Measurements from ENCODE around the gene RIMBP2.

Gene RIMBP2

DNA sequence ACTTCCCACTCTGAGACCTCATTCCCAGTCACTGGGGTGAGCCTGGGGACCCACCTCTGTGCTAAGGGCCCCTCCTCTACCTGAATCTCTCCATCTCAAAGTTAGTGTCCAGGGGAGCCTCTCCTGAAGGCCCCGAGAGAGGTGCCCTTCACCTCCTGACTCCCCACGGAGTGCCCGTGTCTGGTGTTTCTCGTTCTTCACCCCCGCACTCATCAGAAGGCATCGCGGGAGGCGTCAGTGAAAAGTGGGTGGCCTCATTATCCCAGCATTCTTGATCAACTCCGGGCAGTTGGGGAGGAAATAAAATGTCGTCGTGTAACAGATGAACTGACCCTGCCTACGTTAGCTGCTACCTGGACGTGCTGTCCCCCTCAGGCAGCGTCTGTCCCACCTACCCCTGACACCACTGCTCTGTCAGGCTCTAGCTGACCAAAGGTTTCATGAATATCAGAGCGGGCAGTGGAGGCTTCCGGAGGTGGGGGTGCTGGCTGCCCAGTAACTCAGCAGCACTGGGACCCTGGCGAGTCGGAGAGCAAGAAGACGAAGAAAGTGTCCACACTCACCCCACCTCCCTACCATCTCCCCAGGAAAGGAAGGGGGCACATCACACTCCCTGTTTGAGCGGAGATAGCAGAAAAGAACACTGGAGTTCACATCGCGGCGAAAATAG lies 275.6 kb downstream of the RIMBP2 start:
- no peak for DNase-seq (ENCODE audit: low read depth)

- no peak for DNase-seq (ENCODE audit: low read depth)
Observed at GRCh38 chr12:130439250-130439649, 276.8 kb downstream of the RIMBP2 start.

GRCh38 chr12:130438711-130439110 lies 277.4 kb downstream of the RIMBP2 start:
- DNase-seq (ENCODE audit: low read depth), result no peak

- DNase-seq (ENCODE audit: low read depth), result no peak
Observed at GRCh38 chr12:130438243-130438620, 277.9 kb downstream of the RIMBP2 start.

GRCh38 chr12:130437555-130438242 lies 278.4 kb downstream of the RIMBP2 start:
- DNase-seq (ENCODE audit: low read depth), result no peak

DNA sequence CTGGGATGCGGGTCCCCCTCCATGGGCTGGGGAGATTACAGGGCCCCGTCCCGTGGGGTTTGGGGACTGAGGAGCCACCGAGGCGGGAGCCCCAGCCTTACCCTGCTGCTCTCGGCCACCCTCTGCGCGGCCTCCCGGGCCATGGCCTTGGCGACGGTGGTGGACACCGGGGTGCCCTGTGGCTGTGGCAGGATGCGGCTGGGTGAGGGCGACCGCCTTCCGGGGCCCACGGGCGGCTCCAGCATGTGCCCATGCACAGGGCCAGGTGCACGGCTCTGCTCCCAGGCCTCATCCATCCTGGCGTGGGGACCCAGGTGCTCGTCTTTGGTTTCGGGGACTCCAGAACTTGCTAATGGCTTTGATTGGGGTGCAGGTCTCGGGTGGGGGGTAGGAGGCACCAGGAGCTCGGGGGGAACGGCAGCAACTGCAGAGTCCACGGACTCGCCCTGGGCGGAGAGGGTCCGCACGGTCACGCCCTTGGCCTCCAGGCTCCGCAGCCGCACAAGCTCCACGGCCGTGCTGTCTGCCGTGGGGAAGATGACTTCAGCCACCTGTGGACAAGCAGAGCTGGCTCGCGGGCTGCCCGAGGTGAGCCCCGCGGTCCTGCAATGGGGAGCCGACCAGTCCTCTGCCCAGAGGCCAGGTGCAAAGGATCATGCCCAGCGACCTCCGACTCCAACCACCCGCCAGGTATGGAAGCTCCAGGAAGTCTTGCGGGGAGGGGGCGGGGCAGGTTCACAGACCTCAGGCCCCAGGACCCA lies 279.2 kb downstream of the RIMBP2 start:
- no peak for DNase-seq (ENCODE audit: low read depth)

- DNase-seq (ENCODE audit: low read depth), result no peak
Observed at GRCh38 chr12:130435826-130436225, 280.3 kb downstream of the RIMBP2 start.

DNA sequence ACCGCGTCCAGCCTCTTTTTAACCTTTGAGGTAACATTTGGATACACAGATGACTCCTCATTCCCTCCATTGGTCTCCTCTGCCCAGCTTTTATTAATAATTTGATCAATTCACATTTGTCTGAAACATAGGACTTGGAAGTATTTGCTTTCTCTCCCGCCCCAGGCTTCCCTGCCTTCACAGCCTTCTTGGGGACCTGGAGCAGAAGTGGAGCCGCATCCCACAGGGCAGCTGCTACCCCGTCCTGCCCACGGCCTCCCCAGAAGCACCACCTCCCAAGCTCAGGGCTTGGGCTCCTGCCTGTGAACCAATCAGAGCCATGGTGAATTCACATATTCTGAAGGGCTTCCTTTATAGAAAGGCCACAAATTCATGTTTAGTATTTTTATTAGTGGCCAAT lies 280.8 kb downstream of the RIMBP2 start:
- DNase-seq (ENCODE audit: low read depth), result no peak

DNA sequence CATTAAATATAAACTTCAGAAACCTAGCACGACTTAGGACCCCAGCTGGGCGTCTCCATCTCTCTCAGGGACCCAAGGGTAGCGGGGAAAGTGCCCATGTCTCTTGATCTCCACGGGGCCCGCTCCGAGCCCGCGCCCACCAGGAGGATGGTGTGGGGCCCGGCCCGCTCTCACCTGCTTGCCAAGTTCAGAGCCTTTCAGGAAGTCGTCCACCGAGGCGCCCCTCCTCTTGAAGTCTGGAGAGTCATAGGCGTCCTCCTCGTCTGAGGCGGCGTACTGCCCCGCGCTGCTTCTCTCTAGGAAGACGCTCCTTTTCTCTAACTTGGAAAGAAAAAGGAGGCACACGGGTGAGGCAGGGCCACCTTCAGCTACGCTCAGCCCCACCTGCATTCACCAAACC lies 281.5 kb downstream of the RIMBP2 start:
- no peak for DNase-seq (ENCODE audit: low read depth)

DNA sequence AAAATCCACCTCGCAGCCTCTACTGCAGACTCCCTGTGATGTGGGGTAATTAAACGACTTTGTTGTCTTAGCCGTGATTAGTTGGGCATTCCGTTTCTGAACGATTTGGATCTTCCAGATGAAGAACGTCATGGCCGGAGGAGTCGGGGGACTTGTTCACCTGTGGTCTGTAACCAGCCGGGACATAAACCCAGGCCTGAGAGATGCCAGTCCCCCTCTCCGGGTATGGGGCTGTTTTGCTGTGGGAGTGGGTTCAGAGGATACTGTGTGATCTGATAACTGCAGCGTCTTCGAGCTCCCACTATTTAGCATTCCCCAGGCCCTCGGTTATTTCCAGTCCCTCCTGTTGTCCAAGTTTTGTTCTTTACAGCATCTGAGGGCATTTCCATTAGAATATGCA lies 282.3 kb downstream of the RIMBP2 start:
- DNase-seq (ENCODE audit: low read depth), result no peak

DNA sequence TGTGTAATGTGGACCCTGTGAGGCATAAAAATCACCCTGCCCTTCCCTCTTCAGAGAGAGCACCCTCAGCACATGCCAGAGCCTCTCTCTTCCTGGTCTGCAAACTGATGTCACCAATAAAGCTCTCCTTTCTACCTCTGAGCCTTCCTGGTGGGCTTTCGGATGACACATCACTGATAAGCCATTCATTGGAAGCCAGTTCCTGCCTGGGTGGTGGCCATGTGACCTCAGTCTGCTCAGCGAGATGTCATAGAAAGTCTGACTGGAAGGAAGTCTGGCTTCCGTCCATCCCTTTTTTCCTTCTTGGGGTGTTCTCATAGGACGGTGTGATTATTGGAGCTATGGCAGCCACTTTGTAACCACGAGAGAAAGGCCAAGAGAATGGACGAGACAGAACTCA lies 282.7 kb downstream of the RIMBP2 start:
- DNase-seq (ENCODE audit: low read depth), result no peak

DNA sequence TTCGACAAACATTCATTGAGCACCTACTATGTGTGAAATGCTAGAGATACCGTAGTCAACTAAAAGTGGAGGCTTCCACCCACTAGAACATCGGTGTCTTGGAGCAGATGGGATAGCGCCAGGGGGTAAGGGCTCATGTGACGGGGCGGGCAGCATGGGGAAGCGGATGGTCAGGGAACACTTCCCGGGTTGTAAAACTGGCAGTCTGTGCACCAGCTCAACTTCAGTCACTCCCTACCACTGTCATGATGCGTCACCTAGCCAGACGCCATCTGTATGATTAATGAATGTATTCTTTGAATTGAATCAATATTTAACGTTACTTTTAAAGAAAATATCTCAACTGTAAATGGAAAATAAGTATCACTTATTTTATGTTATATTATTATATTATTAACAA lies 284.9 kb downstream of the RIMBP2 start:
- no peak for DNase-seq (ENCODE audit: low read depth)

GRCh38 chr12:130429656-130430505 lies 286.2 kb downstream of the RIMBP2 start:
- DNase-seq (ENCODE audit: low read depth), result no peak

GRCh38 chr12:130428116-130428515 lies 288.0 kb downstream of the RIMBP2 start:
- no peak for DNase-seq (ENCODE audit: low read depth)

GRCh38 chr12:130427381-130427887 lies 288.7 kb downstream of the RIMBP2 start:
- no peak for DNase-seq (ENCODE audit: low read depth)

DNA sequence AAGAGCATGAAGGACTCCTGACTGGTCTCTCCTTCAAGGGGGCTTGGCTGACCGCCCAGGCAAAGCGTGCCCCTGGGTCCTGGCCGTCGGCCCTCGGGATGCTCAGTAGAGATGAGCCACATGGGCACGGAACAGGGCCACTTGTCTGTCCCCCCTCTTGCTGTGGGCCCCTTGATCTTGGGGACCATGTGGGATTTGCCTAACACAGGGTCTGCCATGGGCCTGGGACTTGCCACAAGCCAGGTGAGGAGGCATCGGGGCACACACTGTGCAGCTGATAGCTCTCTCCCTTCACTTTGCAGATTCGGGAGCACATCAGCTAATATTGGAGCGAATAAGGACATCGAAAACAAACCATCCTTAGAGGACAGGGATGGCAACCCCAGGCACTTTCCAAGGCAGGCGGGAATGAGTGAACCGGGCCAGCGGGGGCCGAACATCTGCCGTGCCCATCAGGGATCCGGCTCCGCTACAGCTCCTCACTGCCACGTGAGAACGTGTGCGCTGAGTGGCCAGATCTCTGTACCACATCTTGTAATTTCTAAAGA lies 290.3 kb downstream of the RIMBP2 start:
- no peak for DNase-seq (ENCODE audit: low read depth)

DNA sequence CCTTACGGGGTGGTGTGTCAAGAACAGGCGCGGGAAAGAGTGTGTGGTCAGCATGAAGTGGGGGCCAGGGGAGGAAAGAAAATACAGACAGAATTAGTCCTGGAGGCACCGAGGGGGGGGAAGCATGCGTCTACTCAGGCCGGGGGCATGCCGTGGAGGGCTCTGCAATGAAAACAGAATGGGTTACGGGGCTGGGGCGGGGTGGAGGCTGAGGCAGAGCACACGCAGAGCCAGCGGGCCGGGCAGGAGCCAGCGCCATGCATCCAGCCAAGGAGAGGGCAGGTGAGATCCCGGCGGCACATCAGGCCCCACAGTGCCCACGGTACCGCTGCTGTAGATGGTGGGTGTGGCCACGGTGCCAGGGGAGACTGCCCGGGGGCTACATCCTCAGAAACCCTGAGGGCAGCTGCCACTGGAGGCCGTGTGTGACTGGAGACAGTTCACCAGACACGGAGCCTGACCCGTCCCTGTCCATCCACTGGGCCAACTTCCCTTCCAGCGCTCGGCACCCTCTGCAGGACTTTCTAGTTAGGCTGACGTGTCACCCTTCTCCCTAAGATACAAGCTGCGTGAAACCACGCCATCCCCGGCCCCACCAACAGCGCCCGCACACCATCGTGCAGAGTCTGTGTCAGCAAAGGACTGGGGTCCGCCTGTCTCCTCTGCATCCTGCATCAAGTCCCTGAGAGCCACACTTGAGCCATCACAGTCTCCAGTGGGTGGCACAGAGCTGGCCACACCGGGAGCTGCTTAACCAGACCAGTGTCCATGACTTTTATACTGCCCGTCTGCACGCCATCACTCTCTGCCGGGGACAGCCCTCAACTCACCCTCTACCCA lies 291.0 kb downstream of the RIMBP2 start:
- no peak for DNase-seq (ENCODE audit: low read depth)

- DNase-seq (ENCODE audit: low read depth), result no peak
Observed at GRCh38 chr12:130423991-130424857, 291.9 kb downstream of the RIMBP2 start.

- DNase-seq (ENCODE audit: low read depth), result no peak
Observed at GRCh38 chr12:130423136-130423535, 293.0 kb downstream of the RIMBP2 start.

- DNase-seq (ENCODE audit: low read depth), result no peak
Observed at GRCh38 chr12:130422676-130423075, 293.4 kb downstream of the RIMBP2 start.
